Measurements from ENCODE around the gene MBD2. TPM values are rescaled to one million over a fixed set of nuclear protein-coding genes. Genes with fewer than 3 reads are reported as not detected.

The MBD2 gene
- total RNA-seq, 1 experiment from 2014 or later: 79.1 TPM

GRCh38 chr18:54202851-54203250 is 21.6 kb downstream of the MBD2 start:
- no peak overlapping the region for H3K9ac ChIP-seq (ENCODE audit: low read length)
- no TSS peak for BruUV-seq (replicated peaks)
- H3K9me3 ChIP-seq (ENCODE audit: control insufficient read depth in 1 of 2, insufficient read depth in 1 of 2, low read depth in 1 of 2, low read length in 2 of 2): no peaks in the 10 kb centered on the region
- H3K36me3 ChIP-seq (ENCODE audit: control insufficient read depth in 1 of 2, insufficient read depth in 2 of 2, low read length in 2 of 2): peaks cover 8 to 18% of the 10 kb centered on the region in 2 experiments; a peak in 3 of 4 replicates
- CTCF ChIA-PET: no interaction called here
- no peak for ATAC-seq
- no peaks in the 10 kb centered on the region for H3K4me1 ChIP-seq (ENCODE audit: control insufficient read depth in 1 of 2, insufficient read depth in 2 of 2, low read length in 2 of 2)
- POLR2A ChIA-PET: no interaction called here
- intact Hi-C loops (cut with micrococcal nuclease): no loop called here
- peaks cover 76% of the 10 kb centered on the region for H3K79me2 ChIP-seq (ENCODE audit: insufficient read depth, low read length)
- no peak for DNase-seq (ENCODE audit: low read depth, low spot score)
- no peak overlapping the region for H3K27ac ChIP-seq (ENCODE audit: low read depth, low read length)
- RAD21 ChIA-PET (ENCODE audit: low non-redundant PET in 1 of 2, low total read pairs in 2 of 2, uncharacterized antibody in 2 of 2, unreplicated experiment in 2 of 2): no interaction called here
- TF ChIP-seq TCF7L2 (IDR thresholded peaks at IDR 0.05; ENCODE audit: borderline replicate concordance, extremely low read depth, insufficient read depth, insufficient read length): no peak
- TF ChIP-seq ZFX (IDR thresholded peaks at IDR 0.05): no peak
- no peak for TF ChIP-seq CTCF (IDR thresholded peaks at IDR 0.05 in 2 of 3, conservative IDR thresholded peaks at IDR 0.05 in 1 of 3; ENCODE audit: borderline replicate concordance in 1 of 3, insufficient read depth in 1 of 3, low read depth in 2 of 3, low read length in 2 of 3)
- TF ChIP-seq SP1 (IDR thresholded peaks at IDR 0.05; ENCODE audit: low read depth): no peak
- H3K27me3 ChIP-seq (ENCODE audit: insufficient read depth, low read length): no peaks in the 10 kb centered on the region
- H2AFZ ChIP-seq (ENCODE audit: low read depth, low read length, poor library complexity, severe bottlenecking): no peak overlapping the region
- H3K9me2 ChIP-seq (ENCODE audit: insufficient read depth): no peaks in the 10 kb centered on the region
- no peak overlapping the region for H3K4me2 ChIP-seq (ENCODE audit: low read length)
- H4K20me1 ChIP-seq (ENCODE audit: insufficient read depth): no peaks in the 10 kb centered on the region; the same call in 1 of the 2 replicates
- no peak overlapping the region for H3K4me3 ChIP-seq (replicated peaks in 1 of 2; ENCODE audit: low read depth in 1 of 2, low read length in 2 of 2)

DNA sequence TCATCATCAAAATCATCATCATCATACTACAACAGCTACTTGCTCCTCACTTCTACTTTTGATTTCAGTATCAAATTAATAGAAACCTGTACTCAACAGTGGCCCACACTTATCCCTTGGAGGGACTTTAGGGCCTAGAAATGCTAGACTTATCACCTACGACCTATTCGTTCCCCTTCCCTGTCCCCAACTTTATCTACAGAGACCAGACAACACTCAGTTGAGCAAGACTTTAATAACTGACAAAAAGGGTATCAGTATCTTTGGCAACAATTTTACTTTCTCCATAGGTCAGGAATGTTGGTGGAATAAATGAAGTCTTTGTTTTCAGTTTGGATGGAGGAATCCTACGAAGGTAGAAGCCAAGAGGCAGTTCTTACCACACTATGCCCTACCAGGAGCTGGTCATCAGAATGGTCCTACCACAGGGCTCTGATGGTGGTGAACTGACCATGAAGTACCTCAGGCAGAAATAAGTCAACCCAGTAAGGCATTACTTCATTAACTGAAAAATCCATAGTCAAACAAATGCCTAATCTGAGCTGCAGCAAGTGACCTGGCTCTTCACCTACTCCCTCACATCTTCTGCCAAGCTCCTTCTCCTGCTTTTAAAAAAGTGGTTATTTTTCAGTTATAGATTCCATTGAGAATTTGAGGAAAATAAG is 26.6 kb downstream of the MBD2 start:
- RAD21 ChIA-PET (ENCODE audit: low non-redundant PET in 1 of 2, low total read pairs in 2 of 2, uncharacterized antibody in 2 of 2, unreplicated experiment in 2 of 2): no interaction called here
- H3K79me2 ChIP-seq (ENCODE audit: insufficient read depth, low read length): peaks cover 75% of the 10 kb centered on the region
- peaks cover 4 to 9% of the 10 kb centered on the region in 2 experiments for H3K36me3 ChIP-seq (ENCODE audit: control insufficient read depth in 1 of 2, insufficient read depth in 2 of 2, low read length in 2 of 2)

More for the DNA sequence above, 26.6 kb downstream of the MBD2 start:
- no TSS peak for BruUV-seq (replicated peaks)
- no peak overlapping the region for H3K4me2 ChIP-seq (ENCODE audit: low read length)
- ChIA-PET CTCF (no interaction called here), POLR2A (interaction anchor here (1.2 kb wide), 1 partner anchor 47 kb away, joined by 3 read pairs; no protein-coding TSS in a partner anchor)
- DNase-seq (ENCODE audit: low read depth, low spot score): no peak
- no peak overlapping the region for H2AFZ ChIP-seq (ENCODE audit: low read depth, low read length, poor library complexity, severe bottlenecking)
- H3K27me3 ChIP-seq (ENCODE audit: insufficient read depth, low read length): no peaks in the 10 kb centered on the region
- no peaks in the 10 kb centered on the region for H3K4me1 ChIP-seq (ENCODE audit: control insufficient read depth in 1 of 2, insufficient read depth in 2 of 2, low read length in 2 of 2)
- TF ChIP-seq EZH2 (IDR thresholded peaks at IDR 0.05) (no peak), ZNF274 (IDR thresholded peaks at IDR 0.05; ENCODE audit: low read depth, low read length) (no peak), CBX3 (IDR thresholded peaks at IDR 0.05; ENCODE audit: low read depth) (no peak), SP1 (IDR thresholded peaks at IDR 0.05; ENCODE audit: low read depth) (no peak), FOSL1 (IDR thresholded peaks at IDR 0.05; ENCODE audit: low read depth) (no peak), SRF (IDR thresholded peaks at IDR 0.05; ENCODE audit: low read depth) (no peak), EGR1 (IDR thresholded peaks at IDR 0.05; ENCODE audit: low read depth) (no peak)
- TF ChIP-seq, protein P1, sequence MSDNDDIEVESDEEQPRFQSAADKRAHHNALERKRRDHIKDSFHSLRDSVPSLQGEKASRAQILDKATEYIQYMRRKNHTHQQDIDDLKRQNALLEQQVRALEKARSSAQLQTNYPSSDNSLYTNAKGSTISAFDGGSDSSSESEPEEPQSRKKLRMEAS (IDR thresholded peaks at IDR 0.05): no peak
- ATAC-seq: no peak
- no peaks in the 10 kb centered on the region for H3K9me3 ChIP-seq (ENCODE audit: control insufficient read depth in 1 of 2, insufficient read depth in 1 of 2, low read depth in 1 of 2, low read length in 2 of 2)
- no peak overlapping the region for H3K4me3 ChIP-seq (replicated peaks in 1 of 2; ENCODE audit: low read depth in 1 of 2, low read length in 2 of 2)
- no peaks in the 10 kb centered on the region for H3K9me2 ChIP-seq (ENCODE audit: insufficient read depth)
- no peak overlapping the region for H3K9ac ChIP-seq (ENCODE audit: low read length)
- no peaks in the 10 kb centered on the region for H4K20me1 ChIP-seq (ENCODE audit: insufficient read depth)
- intact Hi-C loops (cut with micrococcal nuclease): no loop called here
- no peak overlapping the region for H3K27ac ChIP-seq (ENCODE audit: low read depth, low read length)

All from HCT116 (cell line).